Breast epithelium (tissue), 4 donors: ENCODE measurements around the gene CDKN1C. TPM values are rescaled to one million over a fixed set of nuclear protein-coding genes. Genes with fewer than 3 reads are reported as not detected.

Experiments
- DNase-seq, 2 donors: peaks; one replicate each; pipeline ENCODE4 v3.0.0-alpha.2; 2019; ENCODE audit warnings: low spot score in 2 of 2
- H3K27ac ChIP-seq, 2 donors: fragments of 200-600 bp; sonication (generic) in 1 of 2; one replicate each; pipeline ENCODE4 v1.5.1; 2016 to 2019; ENCODE audit warnings: mild to moderate bottlenecking in 1 of 2
- H3K27me3 ChIP-seq, 2 donors: fragments of 200-600 bp; sonication (generic) in 1 of 2; one replicate each; pipeline versions ENCODE4 v1.5.1 to v1.6.0; 2017 to 2019; ENCODE audit warnings: control low read depth in 1 of 2, mild to moderate bottlenecking in 1 of 2
- H3K36me3 ChIP-seq: fragments of 200-600 bp; one replicate; pipeline ENCODE4 v1.5.1; 2019
- H3K4me1 ChIP-seq, 2 donors: fragments of 200-600 bp; sonication (generic); one replicate each; pipeline ENCODE4 v1.5.1; 2016 to 2019; ENCODE audit warnings: control low read depth in 1 of 2
- H3K4me3 ChIP-seq, 3 donors: fragments of 200-600 bp; sonication (generic); 1 replicate in 2 of 3; 2 replicates in 1 of 3; pipeline ENCODE4 v1.5.1; 2016 to 2019; ENCODE audit warnings: mild to moderate bottlenecking in 3 of 3, moderate library complexity in 2 of 3
- H3K9me3 ChIP-seq, 2 donors: fragments of 200-600 bp; sonication (generic) in 1 of 2; one replicate each; pipeline ENCODE4 v1.5.1; 2016 to 2019; ENCODE audit warnings: control low read depth in 1 of 2
- CTCF ChIP-seq, 3 donors: fragments of 450-650 bp; IDR thresholded peaks; one replicate each; pipeline ENCODE4 v1.5.1; 2016 to 2017; ENCODE audit warnings: antibody characterized with exemption in 3 of 3, mild to moderate bottlenecking in 3 of 3, moderate library complexity in 3 of 3
- POLR2A ChIP-seq: fragments of 450-650 bp; IDR thresholded peaks from one replicate; pipeline ENCODE4 v1.6.1; 2016; ENCODE audit warnings: antibody characterized with exemption, mild to moderate bottlenecking, moderate library complexity
- POLR2AphosphoS5 ChIP-seq, 3 donors: sonication (generic); formaldehyde crosslinking; IDR thresholded peaks; one replicate each; pipeline ENCODE4 v1.6.1; 2017; ENCODE audit warnings: antibody characterized with exemption in 3 of 3
- intact Hi-C: fragments of 100-400 bp; cut with DNase I; formaldehyde crosslinking; loops from one replicate; pipeline ENCODE4 v1.15.1; 2023; ENCODE audit warnings: low total_unique reads
- total RNA-seq, 3 donors: library from RNA; depleted of rRNA; stranded (reverse); fragments of >200 nt; gene quantifications; one replicate each; pipeline ENCODE4 v1.1.0, GENCODE V29; 2016

The CDKN1C gene
- total RNA-seq, 3 donors from 2014 or later, result 48.2 to 136 (median 88.8) TPM

GRCh38 chr11:2844116-2844842 lies 41.3 kb downstream of the CDKN1C start:
- TF ChIP-seq POLR2A, result no peak
- no peak for TF ChIP-seq CTCF (IDR thresholded peaks at IDR 0.05)
- no peak for TF ChIP-seq POLR2AphosphoS5 (IDR thresholded peaks at IDR 0.05)
- Histone ChIP-seq H3K27ac (no peak overlapping the region), H3K4me1 (no peaks in the 10 kb centered on the region), H3K4me3 (no peak overlapping the region), H3K9me3 (no peaks in the 10 kb centered on the region), H3K27me3 (no peaks in the 10 kb centered on the region), H3K36me3 (no peaks in the 10 kb centered on the region)
- no peak for DNase-seq
- intact Hi-C loops, result loop anchor here (10.0 kb wide), 1 partner anchor 69 kb away; no protein-coding TSS in a partner anchor

GRCh38 chr11:2843551-2843950 lies 42.0 kb downstream of the CDKN1C start:
- Histone ChIP-seq H3K4me3 (no peak overlapping the region), H3K4me1 (no peaks in the 10 kb centered on the region), H3K36me3 (no peaks in the 10 kb centered on the region), H3K9me3 (no peaks in the 10 kb centered on the region), H3K27me3 (no peaks in the 10 kb centered on the region), H3K27ac (no peak overlapping the region)
- TF ChIP-seq POLR2A (no peak), POLR2AphosphoS5 (IDR thresholded peaks at IDR 0.05) (no peak), CTCF (IDR thresholded peaks at IDR 0.05) (no peak)
- intact Hi-C loops, result loop anchor here (10.0 kb wide), 1 partner anchor 69 kb away; no protein-coding TSS in a partner anchor
- no peak for DNase-seq

GRCh38 chr11:2842876-2843275 lies 42.7 kb downstream of the CDKN1C start:
- TF ChIP-seq POLR2A (no peak), CTCF (IDR thresholded peaks at IDR 0.05) (no peak), POLR2AphosphoS5 (IDR thresholded peaks at IDR 0.05) (no peak)
- Histone ChIP-seq H3K9me3 (no peaks in the 10 kb centered on the region), H3K4me1 (peaks cover 0 to 2% of the 10 kb centered on the region in 2 donors), H3K27ac (no peak overlapping the region), H3K36me3 (no peaks in the 10 kb centered on the region), H3K4me3 (no peak overlapping the region), H3K27me3 (no peaks in the 10 kb centered on the region)
- intact Hi-C loops, result loop anchor here (10.0 kb wide), 1 partner anchor 68 kb away; no protein-coding TSS in a partner anchor
- DNase-seq, result no peak

DNA sequence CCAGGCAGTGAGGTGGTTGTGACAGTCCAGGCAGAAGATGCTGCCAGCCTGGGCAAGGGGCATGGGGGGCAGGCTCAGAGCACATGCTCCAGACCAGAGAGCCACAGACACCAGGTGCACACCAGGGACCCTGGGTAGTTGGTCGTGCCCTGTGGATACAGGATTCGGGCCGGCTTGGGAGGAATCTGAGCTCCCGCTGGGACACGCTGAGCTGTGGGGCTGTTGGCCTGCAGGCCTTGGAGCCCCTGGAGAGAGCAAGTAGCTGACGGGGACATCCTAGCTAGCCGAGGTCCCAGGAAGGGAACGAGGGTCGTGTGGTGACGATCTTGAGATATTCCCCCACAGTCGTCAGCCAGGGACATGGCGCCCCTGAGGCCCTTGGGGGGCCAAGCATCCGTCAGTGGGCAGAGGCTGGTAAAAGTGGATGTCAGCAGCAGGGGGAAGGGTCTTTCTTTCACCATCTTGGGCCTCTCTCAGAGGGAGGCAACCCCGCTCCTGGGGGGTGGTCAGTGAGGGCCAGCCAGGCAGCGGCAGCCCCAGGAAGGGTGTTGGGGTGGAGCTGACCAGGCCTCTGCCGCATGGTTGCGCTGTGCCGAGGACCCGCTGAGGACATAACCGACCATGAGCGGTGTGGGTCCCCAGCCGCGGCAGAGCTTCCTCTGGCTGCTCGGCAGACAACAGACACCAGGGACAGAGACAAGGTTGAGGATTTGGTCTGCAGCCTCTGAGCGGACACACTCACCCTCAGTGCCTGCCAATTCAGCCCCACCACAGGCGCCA lies 44.0 kb downstream of the CDKN1C start:
- Histone ChIP-seq H3K27me3 (no peaks in the 10 kb centered on the region), H3K4me1 (peaks cover 0 to 7% of the 10 kb centered on the region in 2 donors), H3K36me3 (no peaks in the 10 kb centered on the region), H3K4me3 (no peak overlapping the region), H3K9me3 (no peaks in the 10 kb centered on the region), H3K27ac (no peak overlapping the region)
- no peak for DNase-seq
- TF ChIP-seq CTCF (IDR thresholded peaks at IDR 0.05), result no peak
- no peak for TF ChIP-seq POLR2A
- TF ChIP-seq POLR2AphosphoS5 (IDR thresholded peaks at IDR 0.05), result no peak
- intact Hi-C loops, result loop anchor here (10.0 kb wide), 1 partner anchor 67 kb away; no protein-coding TSS in a partner anchor
